ENCODE measurements around the gene SOS1. TPM values are rescaled to one million over a fixed set of nuclear protein-coding genes. Genes with fewer than 3 reads are reported as not detected.

Gene SOS1
- total and polyA plus RNA-seq, 2 donors from 2014 or later = 5.5 to 33.4 TPM

DNA sequence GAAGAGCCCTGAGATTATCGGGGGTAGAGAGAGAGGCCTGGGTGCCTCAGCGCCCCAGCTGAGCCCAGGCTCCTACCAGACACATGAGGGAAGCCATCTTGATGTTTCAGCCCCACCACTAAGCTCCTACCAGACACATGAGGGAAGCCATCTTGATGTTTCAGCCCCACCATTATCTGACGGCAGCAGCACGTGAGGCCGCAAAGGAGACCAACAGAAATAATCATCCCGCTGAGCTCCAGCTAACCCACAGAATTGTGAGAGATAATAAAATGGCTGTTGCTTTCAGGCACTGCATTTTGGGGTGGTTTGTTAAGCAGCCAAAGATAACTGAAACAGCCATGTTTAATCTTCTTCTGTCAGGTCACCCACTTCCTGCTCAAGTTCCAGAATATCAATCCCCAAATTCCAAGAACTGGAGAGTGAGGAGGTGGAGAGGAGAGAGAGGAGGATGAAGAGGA is 29.3 kb upstream of the SOS1 start:
- no peak for DNase-seq
- Histone ChIP-seq H3K9ac (ENCODE audit: low read length in 3 of 3) (no peak overlapping the region), H3K4me1 (ENCODE audit: control insufficient read depth in 2 of 3, insufficient read depth in 2 of 3, low read depth in 1 of 3, low read length in 3 of 3) (no peaks in the 10 kb centered on the region), H3K27ac (ENCODE audit: low read depth in 2 of 2, low read length in 2 of 2) (no peak overlapping the region), H3K9me3 (ENCODE audit: control insufficient read depth in 2 of 3, insufficient read depth in 1 of 3, low read length in 3 of 3) (no peaks in the 10 kb centered on the region), H3K36me3 (ENCODE audit: control insufficient read depth in 2 of 3, insufficient read depth in 3 of 3, low read length in 3 of 3) (no peaks in the 10 kb centered on the region), H3K4me3 (ENCODE audit: low read length in 3 of 3) (no peak overlapping the region), H3K27me3 (ENCODE audit: control insufficient read depth, insufficient read depth, low read length) (no peaks in the 10 kb centered on the region)
- no peak for FAIRE-seq
- intact Hi-C loops (cut with DNase I) = no loop called here
- TF ChIP-seq, protein P1, sequence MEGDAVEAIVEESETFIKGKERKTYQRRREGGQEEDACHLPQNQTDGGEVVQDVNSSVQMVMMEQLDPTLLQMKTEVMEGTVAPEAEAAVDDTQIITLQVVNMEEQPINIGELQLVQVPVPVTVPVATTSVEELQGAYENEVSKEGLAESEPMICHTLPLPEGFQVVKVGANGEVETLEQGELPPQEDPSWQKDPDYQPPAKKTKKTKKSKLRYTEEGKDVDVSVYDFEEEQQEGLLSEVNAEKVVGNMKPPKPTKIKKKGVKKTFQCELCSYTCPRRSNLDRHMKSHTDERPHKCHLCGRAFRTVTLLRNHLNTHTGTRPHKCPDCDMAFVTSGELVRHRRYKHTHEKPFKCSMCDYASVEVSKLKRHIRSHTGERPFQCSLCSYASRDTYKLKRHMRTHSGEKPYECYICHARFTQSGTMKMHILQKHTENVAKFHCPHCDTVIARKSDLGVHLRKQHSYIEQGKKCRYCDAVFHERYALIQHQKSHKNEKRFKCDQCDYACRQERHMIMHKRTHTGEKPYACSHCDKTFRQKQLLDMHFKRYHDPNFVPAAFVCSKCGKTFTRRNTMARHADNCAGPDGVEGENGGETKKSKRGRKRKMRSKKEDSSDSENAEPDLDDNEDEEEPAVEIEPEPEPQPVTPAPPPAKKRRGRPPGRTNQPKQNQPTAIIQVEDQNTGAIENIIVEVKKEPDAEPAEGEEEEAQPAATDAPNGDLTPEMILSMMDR (IDR thresholded peaks at IDR 0.05; ENCODE audit: borderline replicate concordance, extremely low read depth, insufficient read depth) = no peak

DNA sequence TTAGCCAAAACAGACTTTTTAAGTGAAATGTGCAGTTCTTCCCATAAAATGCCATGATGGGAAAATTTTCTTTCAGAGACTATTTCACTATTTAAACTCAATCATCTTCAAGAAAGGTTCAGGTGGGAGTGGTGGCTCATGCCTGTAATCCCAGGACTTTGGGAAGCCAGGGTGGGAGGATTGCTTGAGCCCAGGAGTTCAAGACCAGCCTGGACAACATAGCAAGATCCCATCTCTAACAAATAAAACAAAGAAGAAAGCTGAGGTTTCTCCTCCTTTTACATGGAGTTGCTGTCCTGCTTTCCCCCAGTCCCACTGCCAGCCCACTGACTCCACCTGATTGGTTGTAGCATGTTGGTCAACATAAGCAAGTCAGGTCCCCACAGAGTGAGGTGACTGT is 25.8 kb upstream of the SOS1 start:
- Histone ChIP-seq H3K9me3 (ENCODE audit: control insufficient read depth in 2 of 3, insufficient read depth in 1 of 3, low read length in 3 of 3) (no peaks in the 10 kb centered on the region), H3K36me3 (ENCODE audit: control insufficient read depth in 2 of 3, insufficient read depth in 3 of 3, low read length in 3 of 3) (no peaks in the 10 kb centered on the region), H3K4me1 (ENCODE audit: control insufficient read depth in 2 of 3, insufficient read depth in 2 of 3, low read depth in 1 of 3, low read length in 3 of 3) (no peaks in the 10 kb centered on the region), H3K27me3 (ENCODE audit: control insufficient read depth, insufficient read depth, low read length) (no peaks in the 10 kb centered on the region), H3K27ac (ENCODE audit: low read depth in 2 of 2, low read length in 2 of 2) (no peak overlapping the region), H3K9ac (ENCODE audit: low read length in 3 of 3) (no peak overlapping the region), H3K4me3 (ENCODE audit: low read length in 3 of 3) (no peak overlapping the region)
- FAIRE-seq = no peak
- intact Hi-C loops (cut with DNase I) = no loop called here
- no peak for DNase-seq
- TF ChIP-seq, protein P1 (IDR thresholded peaks at IDR 0.05; ENCODE audit: borderline replicate concordance, extremely low read depth, insufficient read depth) = no peak

DNA sequence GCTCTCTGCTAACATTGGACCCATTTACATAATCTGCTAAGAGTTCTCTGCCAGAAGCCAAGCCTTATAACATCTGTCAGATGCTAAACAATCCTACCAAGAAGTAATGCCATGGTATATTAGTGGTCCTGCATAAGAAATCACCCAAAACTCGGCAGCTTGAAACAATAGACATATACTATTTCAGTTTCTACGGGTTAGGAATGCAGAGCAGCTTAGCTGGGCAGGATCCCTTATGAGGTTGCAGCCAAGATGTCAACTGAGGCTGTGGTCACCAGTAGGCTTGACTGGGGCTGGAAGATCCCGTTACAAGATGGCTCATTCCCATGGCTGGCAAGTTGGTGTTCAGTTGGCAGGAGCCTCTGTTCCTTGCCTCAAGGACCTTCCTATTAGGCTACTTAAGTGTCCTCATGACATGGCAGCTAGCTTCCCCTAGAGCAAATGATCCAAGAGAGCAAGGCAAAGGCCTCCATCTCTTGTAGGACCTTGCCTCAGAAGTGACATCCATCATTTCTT is 25.1 kb upstream of the SOS1 start:
- DNase-seq = no peak
- H3K9ac ChIP-seq (ENCODE audit: low read length in 3 of 3) = no peak overlapping the region
- intact Hi-C loops (cut with DNase I) = no loop called here
- no peak overlapping the region for H3K4me3 ChIP-seq (ENCODE audit: low read length in 3 of 3)
- no peak for FAIRE-seq
- no peaks in the 10 kb centered on the region for H3K9me3 ChIP-seq (ENCODE audit: control insufficient read depth in 2 of 3, insufficient read depth in 1 of 3, low read length in 3 of 3)
- H3K27me3 ChIP-seq (ENCODE audit: control insufficient read depth, insufficient read depth, low read length) = no peaks in the 10 kb centered on the region
- no peak overlapping the region for H3K27ac ChIP-seq (ENCODE audit: low read depth in 2 of 2, low read length in 2 of 2)
- H3K4me1 ChIP-seq (ENCODE audit: control insufficient read depth in 2 of 3, insufficient read depth in 2 of 3, low read depth in 1 of 3, low read length in 3 of 3) = no peaks in the 10 kb centered on the region
- TF ChIP-seq, protein P1 (IDR thresholded peaks at IDR 0.05; ENCODE audit: borderline replicate concordance, extremely low read depth, insufficient read depth) = no peak
- H3K36me3 ChIP-seq (ENCODE audit: control insufficient read depth in 2 of 3, insufficient read depth in 3 of 3, low read length in 3 of 3) = no peaks in the 10 kb centered on the region

DNA sequence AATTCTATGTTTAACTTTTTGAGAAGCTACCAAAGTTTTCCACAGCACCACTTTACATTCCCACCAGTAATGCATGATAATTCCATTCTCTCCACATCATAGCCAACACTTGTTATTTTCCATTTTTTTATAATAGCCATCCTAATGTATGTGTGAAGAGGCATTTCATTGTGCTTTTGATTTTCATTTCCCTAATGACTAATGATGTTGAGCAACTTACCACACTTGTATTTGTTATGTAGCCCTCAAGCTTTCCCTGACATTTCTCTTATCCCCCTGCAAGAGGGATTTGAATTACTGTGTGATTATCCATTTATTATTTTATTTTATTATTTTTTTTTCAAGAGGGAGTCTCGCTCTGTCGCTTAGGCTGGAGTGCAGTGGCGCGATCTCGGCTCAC is 23.6 kb upstream of the SOS1 start:
- TF ChIP-seq, protein P1 (IDR thresholded peaks at IDR 0.05; ENCODE audit: borderline replicate concordance, extremely low read depth, insufficient read depth) = no peak
- H3K4me1 ChIP-seq (ENCODE audit: control insufficient read depth in 2 of 3, insufficient read depth in 2 of 3, low read depth in 1 of 3, low read length in 3 of 3) = no peaks in the 10 kb centered on the region
- DNase-seq (no peak), FAIRE-seq (no peak)
- H3K27me3 ChIP-seq (ENCODE audit: control insufficient read depth, insufficient read depth, low read length) = no peaks in the 10 kb centered on the region
- no peaks in the 10 kb centered on the region for H3K9me3 ChIP-seq (ENCODE audit: control insufficient read depth in 2 of 3, insufficient read depth in 1 of 3, low read length in 3 of 3)
- no peak overlapping the region for H3K27ac ChIP-seq (ENCODE audit: low read depth in 2 of 2, low read length in 2 of 2)
- intact Hi-C loops (cut with DNase I) = no loop called here
- H3K4me3 ChIP-seq (ENCODE audit: low read length in 3 of 3) = no peak overlapping the region
- no peaks in the 10 kb centered on the region for H3K36me3 ChIP-seq (ENCODE audit: control insufficient read depth in 2 of 3, insufficient read depth in 3 of 3, low read length in 3 of 3)
- no peak overlapping the region for H3K9ac ChIP-seq (ENCODE audit: low read length in 3 of 3)
